ENCODE measurements around the gene ZNF688. TPM values are rescaled to one million over a fixed set of nuclear protein-coding genes. Genes with fewer than 3 reads are reported as not detected.

Gene ZNF688
- total and polyA plus RNA-seq, 2 experiments from 2014 or later, result 4.0 to 4.4 TPM

DNA sequence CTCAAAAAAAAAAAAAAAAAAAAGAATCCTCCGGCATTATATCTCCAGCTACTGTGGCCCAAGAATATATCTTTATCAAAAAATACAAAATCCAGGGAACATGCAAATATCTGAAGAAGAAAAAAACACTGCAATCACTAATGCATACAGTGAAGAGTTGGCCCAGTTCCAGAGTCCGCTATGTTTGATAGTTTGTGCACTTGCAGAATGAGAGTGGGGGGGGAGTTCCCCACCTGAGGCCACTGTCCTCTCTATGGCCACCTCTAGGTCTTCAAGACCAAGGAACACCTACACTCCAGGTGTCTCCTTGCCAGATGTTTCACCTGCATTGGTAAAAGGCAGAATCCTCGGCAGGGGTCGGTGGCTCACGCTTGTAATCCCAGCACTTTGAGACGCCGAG, 9.9 kb upstream of the ZNF688 start (continued):
- no peak for TF ChIP-seq POLR2AphosphoS5 (IDR thresholded peaks at IDR 0.05; ENCODE audit: low read depth)
- no peak for TF ChIP-seq EZH2 (IDR thresholded peaks at IDR 0.05; ENCODE audit: low read depth, unreplicated experiment)
- TF ChIP-seq, protein P1, sequence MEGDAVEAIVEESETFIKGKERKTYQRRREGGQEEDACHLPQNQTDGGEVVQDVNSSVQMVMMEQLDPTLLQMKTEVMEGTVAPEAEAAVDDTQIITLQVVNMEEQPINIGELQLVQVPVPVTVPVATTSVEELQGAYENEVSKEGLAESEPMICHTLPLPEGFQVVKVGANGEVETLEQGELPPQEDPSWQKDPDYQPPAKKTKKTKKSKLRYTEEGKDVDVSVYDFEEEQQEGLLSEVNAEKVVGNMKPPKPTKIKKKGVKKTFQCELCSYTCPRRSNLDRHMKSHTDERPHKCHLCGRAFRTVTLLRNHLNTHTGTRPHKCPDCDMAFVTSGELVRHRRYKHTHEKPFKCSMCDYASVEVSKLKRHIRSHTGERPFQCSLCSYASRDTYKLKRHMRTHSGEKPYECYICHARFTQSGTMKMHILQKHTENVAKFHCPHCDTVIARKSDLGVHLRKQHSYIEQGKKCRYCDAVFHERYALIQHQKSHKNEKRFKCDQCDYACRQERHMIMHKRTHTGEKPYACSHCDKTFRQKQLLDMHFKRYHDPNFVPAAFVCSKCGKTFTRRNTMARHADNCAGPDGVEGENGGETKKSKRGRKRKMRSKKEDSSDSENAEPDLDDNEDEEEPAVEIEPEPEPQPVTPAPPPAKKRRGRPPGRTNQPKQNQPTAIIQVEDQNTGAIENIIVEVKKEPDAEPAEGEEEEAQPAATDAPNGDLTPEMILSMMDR (conservative IDR thresholded peaks at IDR 0.05; ENCODE audit: low read depth in 2 of 2), result no peak
- no peak for TF ChIP-seq ZNF331 (CRISPR knock-in tag; IDR thresholded peaks at IDR 0.05; ENCODE audit: low read depth)
- TF ChIP-seq EZH2phosphoT487 (IDR thresholded peaks at IDR 0.05; ENCODE audit: unreplicated experiment), result no peak
- TF ChIP-seq, protein P2, sequence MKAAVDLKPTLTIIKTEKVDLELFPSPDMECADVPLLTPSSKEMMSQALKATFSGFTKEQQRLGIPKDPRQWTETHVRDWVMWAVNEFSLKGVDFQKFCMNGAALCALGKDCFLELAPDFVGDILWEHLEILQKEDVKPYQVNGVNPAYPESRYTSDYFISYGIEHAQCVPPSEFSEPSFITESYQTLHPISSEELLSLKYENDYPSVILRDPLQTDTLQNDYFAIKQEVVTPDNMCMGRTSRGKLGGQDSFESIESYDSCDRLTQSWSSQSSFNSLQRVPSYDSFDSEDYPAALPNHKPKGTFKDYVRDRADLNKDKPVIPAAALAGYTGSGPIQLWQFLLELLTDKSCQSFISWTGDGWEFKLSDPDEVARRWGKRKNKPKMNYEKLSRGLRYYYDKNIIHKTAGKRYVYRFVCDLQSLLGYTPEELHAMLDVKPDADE (IDR thresholded peaks at IDR 0.05), result no peak

DNA sequence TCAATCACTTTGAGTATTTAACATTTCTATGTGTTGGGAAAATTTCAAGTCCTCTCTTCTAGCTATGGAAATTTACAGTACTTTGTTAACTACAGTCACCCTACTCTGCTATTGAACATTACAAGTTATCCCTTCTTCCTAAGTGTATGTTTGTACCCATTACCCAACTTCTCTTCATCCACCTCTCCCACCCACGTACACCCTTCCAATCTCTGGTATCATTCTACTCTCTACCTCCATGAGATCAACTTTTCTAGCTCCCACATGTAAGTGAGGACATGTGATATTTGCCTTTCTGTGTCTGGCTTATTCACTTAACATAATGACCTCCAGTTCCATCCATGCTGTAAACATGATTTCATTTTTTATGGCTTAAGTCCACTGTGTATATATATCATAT, 3.2 kb upstream of the ZNF688 start:
- Mint-ChIP-seq H3K27me3 (ENCODE audit: insufficient read depth, low read depth, poor library complexity) (peaks cover 6% of the 10 kb centered on the region), H3K4me1 (peaks cover 12% of the 10 kb centered on the region), H3K9me3 (no peaks in the 10 kb centered on the region), H3K36me3 (ENCODE audit: low read depth) (peaks cover 10% of the 10 kb centered on the region; the same call in 2 of the 3 replicates), H3K27ac (no peak overlapping the region), H3K4me3 (no peak overlapping the region)
- H4K20me1 ChIP-seq (replicated peaks; ENCODE audit: insufficient read depth), result peaks cover 7% of the 10 kb centered on the region; the same call in 1 of the 2 replicates
- H2AFZ ChIP-seq, result no peak overlapping the region
- no peak overlapping the region for H3K4me3 ChIP-seq
- no peaks in the 10 kb centered on the region for H3K36me3 ChIP-seq (ENCODE audit: insufficient read depth)
- H3K27ac ChIP-seq (ENCODE audit: low read depth), result no peak overlapping the region
- ATAC-seq (no peak), DNase-seq (ENCODE audit: low spot score) (no peak)
- 0 out of 2 replicates have a peak, but pooled peaks cover 12% of the 10 kb centered on the region for H3F3A ChIP-seq (replicated peaks; ENCODE audit: low read depth)
- H3K27me3 ChIP-seq (ENCODE audit: insufficient read depth), result no peaks in the 10 kb centered on the region
- peaks cover 13% of the 10 kb centered on the region for H3K4me1 ChIP-seq (ENCODE audit: insufficient read depth)
- H3K9me2 ChIP-seq (ENCODE audit: insufficient read depth), result no peaks in the 10 kb centered on the region
- no peak overlapping the region for H3K4me2 ChIP-seq
- H3K79me2 ChIP-seq (replicated peaks; ENCODE audit: insufficient read depth), result no peaks in the 10 kb centered on the region; the same call in 1 of the 2 replicates
- TF ChIP-seq, protein P1 (conservative IDR thresholded peaks at IDR 0.05; ENCODE audit: low read depth in 2 of 2), result no peak
- TF ChIP-seq ZNF331 (CRISPR knock-in tag; IDR thresholded peaks at IDR 0.05; ENCODE audit: low read depth) (no peak), REST (IDR thresholded peaks at IDR 0.05; ENCODE audit: unreplicated experiment) (no peak), EZH2phosphoT487 (IDR thresholded peaks at IDR 0.05; ENCODE audit: unreplicated experiment) (no peak), POLR2AphosphoS5 (IDR thresholded peaks at IDR 0.05; ENCODE audit: low read depth) (no peak), NANOG (IDR thresholded peaks at IDR 0.05; ENCODE audit: borderline replicate concordance) (no peak), CREB1 (CRISPR knock-in tag; IDR thresholded peaks at IDR 0.05; ENCODE audit: low read depth) (no peak)
- TF ChIP-seq, protein P2 (IDR thresholded peaks at IDR 0.05), result no peak

Data from GM23338 (cell line).